ENCODE measurements around the gene RALY. TPM values are rescaled to one million over a fixed set of nuclear protein-coding genes. Genes with fewer than 3 reads are reported as not detected.
A peak's percentile ranks its signal among the peaks of the same experiment; 100 is the strongest.
"Not testable (repeated sequence)": the region's sequence is repeated elsewhere in the genome, so short reads cannot be mapped to it uniquely, and the experiment has no call there.

Gene RALY
- total and polyA plus RNA-seq, 4 experiments from 2014 or later = 112 to 218 (median 153) TPM

DNA sequence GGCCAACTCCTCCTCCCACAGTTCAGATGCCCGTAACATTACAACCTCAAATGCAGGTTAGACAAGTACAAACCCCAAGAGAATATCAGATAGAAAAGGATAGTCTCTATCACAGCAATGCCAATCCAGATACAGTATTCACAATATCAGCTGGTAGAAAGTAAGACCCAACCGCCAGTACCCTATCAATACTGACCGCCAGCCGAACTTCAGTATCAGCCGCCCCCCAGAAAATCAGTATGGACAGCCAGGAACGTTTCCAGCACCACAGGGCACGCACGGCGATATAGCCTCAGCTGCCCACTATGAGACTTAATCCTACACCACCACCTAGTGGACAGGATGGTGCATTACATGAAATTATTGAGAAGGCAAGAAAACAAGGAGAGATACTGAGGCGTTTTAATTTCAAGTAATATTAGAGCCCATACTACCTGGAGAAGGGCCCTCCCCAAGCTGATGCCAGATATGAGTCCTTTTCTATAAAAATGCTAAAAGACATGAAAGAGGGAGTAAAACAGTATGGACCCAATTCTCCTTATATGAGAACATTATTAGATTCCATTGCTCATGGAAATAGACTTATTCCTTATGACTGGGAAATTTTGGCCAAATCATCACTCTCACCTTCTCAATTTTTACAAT, 135.9 kb downstream of the RALY start:
- Mint-ChIP-seq H3K4me3 (peak overlapping the region in 6 of 8 donors; percentile 3 to 77 (median 36)), H3K27ac (no peak overlapping the region), H3K4me1 (peaks cover 4 to 6% (median 4%) of the 10 kb centered on the region in 4 donors), H3K9me3 (peaks cover 0 to 2% (median 0%) of the 10 kb centered on the region in 8 donors), H3K36me3 (no peaks in the 10 kb centered on the region), H3K27me3 (peaks cover 4 to 6% of the 10 kb centered on the region in 2 donors)
- Histone ChIP-seq H3K27me3 (ENCODE audit: insufficient read depth, low read length) (no peaks in the 10 kb centered on the region), H3K9me3 (ENCODE audit: control insufficient read depth in 1 of 2, low read length in 2 of 2) (no peaks in the 10 kb centered on the region), H3K4me3 (ENCODE audit: low read length in 2 of 2) (no peak overlapping the region), H3K27ac (ENCODE audit: low read depth, low read length) (no peak overlapping the region), H3K36me3 (ENCODE audit: insufficient read depth, low read length) (no peaks in the 10 kb centered on the region), H3K4me1 (ENCODE audit: insufficient read depth, low read length) (peaks cover 4% of the 10 kb centered on the region)
- DNase-seq = peak; percentile 65 to 74 (median 71)
- intact Hi-C loops (cut with micrococcal nuclease) = loop anchor here (1.0 to 5.0 kb wide), 7 partner anchors 17 to 1227 kb away; partner anchors contain the start of gene EIF2S2
- POLR2A ChIA-PET (ENCODE audit: partially characterized antibody) = interaction anchor here (0.7 to 1.1 kb wide), 3 partner anchors 9 to 318 kb away, joined by 3 to 5 read pairs (median 3); partner anchors contain the start of genes CHMP4B and EIF2S2
- CTCF ChIA-PET (ENCODE audit: partially characterized antibody) = interaction anchor here (0.8 to 3.6 kb wide), 14 partner anchors 9 to 341 kb away, joined by 3 to 50 read pairs (median 4); no protein-coding TSS in a partner anchor

DNA sequence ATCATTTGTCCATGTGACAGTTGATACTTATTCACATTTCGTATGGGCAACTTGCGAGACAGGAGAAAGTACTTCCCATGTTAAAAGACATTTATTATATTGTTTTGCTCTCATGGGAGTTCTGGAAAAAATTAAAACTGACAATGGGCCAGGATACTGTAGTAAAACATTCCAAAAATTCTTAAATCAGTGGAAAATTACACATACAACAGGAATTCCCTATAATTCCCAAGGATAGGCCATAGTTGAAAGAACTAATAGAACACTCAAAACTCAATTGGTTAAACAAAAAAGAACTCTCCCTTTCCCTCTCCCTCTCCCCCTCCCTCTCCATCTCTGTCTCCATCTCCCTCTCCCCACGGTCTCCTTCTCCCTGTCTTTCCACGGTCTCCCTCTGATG, 137.8 kb downstream of the RALY start:
- intact Hi-C loops (cut with micrococcal nuclease) = no loop called here
- ChIA-PET CTCF (ENCODE audit: partially characterized antibody) (interaction anchor here (3.6 kb wide), 1 partner anchor 217 kb away, joined by 50 read pairs; no protein-coding TSS in a partner anchor), POLR2A (ENCODE audit: partially characterized antibody) (no interaction called here)
- peaks cover 4 to 6% (median 4%) of the 10 kb centered on the region in 4 donors for H3K4me1 Mint-ChIP-seq
- DNase-seq = no peak
- H3K36me3 Mint-ChIP-seq = no peaks in the 10 kb centered on the region
- Histone ChIP-seq H3K4me3 (ENCODE audit: low read length in 2 of 2) (no peak overlapping the region), H3K36me3 (ENCODE audit: insufficient read depth, low read length) (no peaks in the 10 kb centered on the region), H3K27ac (ENCODE audit: low read depth, low read length) (no peak overlapping the region), H3K27me3 (ENCODE audit: insufficient read depth, low read length) (no peaks in the 10 kb centered on the region), H3K9me3 (ENCODE audit: control insufficient read depth in 1 of 2, low read length in 2 of 2) (no peaks in the 10 kb centered on the region), H3K4me1 (ENCODE audit: insufficient read depth, low read length) (peaks cover 4% of the 10 kb centered on the region)
- no peak overlapping the region for H3K4me3 Mint-ChIP-seq
- peak overlapping the region in 1 of 7 donors; percentile 35 for H3K27ac Mint-ChIP-seq
- peaks cover 0 to 2% (median 0%) of the 10 kb centered on the region in 8 donors for H3K9me3 Mint-ChIP-seq
- peaks cover 0 to 2% of the 10 kb centered on the region in 2 donors for H3K27me3 Mint-ChIP-seq

- H3K27ac Mint-ChIP-seq; H3K9me3 ChIP-seq (ENCODE audit: control insufficient read depth in 1 of 2, low read length in 2 of 2); H3K36me3 Mint-ChIP-seq; H3K4me1 Mint-ChIP-seq; H3K9me3 Mint-ChIP-seq; H3K27me3 ChIP-seq (ENCODE audit: insufficient read depth, low read length); H3K4me3 ChIP-seq (ENCODE audit: low read length in 2 of 2); H3K27ac ChIP-seq (ENCODE audit: low read depth, low read length); H3K36me3 ChIP-seq (ENCODE audit: insufficient read depth, low read length); H3K27me3 Mint-ChIP-seq; DNase-seq; H3K4me3 Mint-ChIP-seq; CTCF ChIA-PET (ENCODE audit: partially characterized antibody); H3K4me1 ChIP-seq (ENCODE audit: insufficient read depth, low read length); intact Hi-C loops (cut with micrococcal nuclease); POLR2A ChIA-PET (ENCODE audit: partially characterized antibody): not testable (repeated sequence)
Observed at GRCh38 chr20:34132491-34132890, 138.8 kb downstream of the RALY start.

- H3K27me3 ChIP-seq (ENCODE audit: insufficient read depth, low read length); H3K4me3 Mint-ChIP-seq; H3K36me3 Mint-ChIP-seq; H3K9me3 ChIP-seq (ENCODE audit: control insufficient read depth in 1 of 2, low read length in 2 of 2); H3K9me3 Mint-ChIP-seq; H3K4me1 ChIP-seq (ENCODE audit: insufficient read depth, low read length); H3K4me1 Mint-ChIP-seq; H3K27me3 Mint-ChIP-seq; CTCF ChIA-PET (ENCODE audit: partially characterized antibody); H3K4me3 ChIP-seq (ENCODE audit: low read length in 2 of 2); H3K36me3 ChIP-seq (ENCODE audit: insufficient read depth, low read length); DNase-seq; intact Hi-C loops (cut with micrococcal nuclease); H3K27ac ChIP-seq (ENCODE audit: low read depth, low read length); H3K27ac Mint-ChIP-seq; POLR2A ChIA-PET (ENCODE audit: partially characterized antibody): not testable (repeated sequence)
Observed at GRCh38 chr20:34132943-34133342, 139.2 kb downstream of the RALY start.

GRCh38 chr20:34133365-34133860, 139.7 kb downstream of the RALY start:
- POLR2A ChIA-PET (ENCODE audit: partially characterized antibody); H3K27me3 ChIP-seq (ENCODE audit: insufficient read depth, low read length); H3K9me3 ChIP-seq (ENCODE audit: control insufficient read depth in 1 of 2, low read length in 2 of 2); CTCF ChIA-PET (ENCODE audit: partially characterized antibody); H3K4me3 Mint-ChIP-seq; H3K27ac Mint-ChIP-seq; H3K9me3 Mint-ChIP-seq; H3K36me3 Mint-ChIP-seq; H3K4me3 ChIP-seq (ENCODE audit: low read length in 2 of 2); H3K4me1 ChIP-seq (ENCODE audit: insufficient read depth, low read length); intact Hi-C loops (cut with micrococcal nuclease); H3K36me3 ChIP-seq (ENCODE audit: insufficient read depth, low read length); H3K27me3 Mint-ChIP-seq; H3K27ac ChIP-seq (ENCODE audit: low read depth, low read length); H3K4me1 Mint-ChIP-seq; DNase-seq: not testable (repeated sequence)

Small RNA genes lying within 50 kb of the gene (microRNA-seq; reads per million reads assigned to microRNA genes)
- gene MIR4755 (ENCODE audit: borderline microRNAs expressed, borderline number of aligned reads, borderline replicate concordance) = not detected

Other genes with a start within 250 kb of the RALY start
- gene CHMP4B, start 182.6 kb upstream of the RALY start, total RNA-seq = 10 to 100 TPM; 53.0 to 54.0 TPM
- gene CHMP4B, start 182.6 kb upstream of the RALY start, polyA plus RNA-seq = 1 to 10 TPM; 1.2 to 5.3 TPM
- gene EIF2S2, start 118.3 kb downstream of the RALY start, total RNA-seq = 10 to 100 TPM; 52.2 to 53.1 TPM
- gene EIF2S2, start 118.3 kb downstream of the RALY start, polyA plus RNA-seq = 10 to 100 TPM; 26.3 to 34.0 TPM
- not detected for gene ASIP, start 247.5 kb downstream of the RALY start, total RNA-seq
- not detected for gene ASIP, start 247.5 kb downstream of the RALY start, polyA plus RNA-seq